GM18517 (cell line): Measurements from ENCODE around the gene UQCC5.

ENCODE experiments used
- ATAC-seq: cut with Tn5 transposase; IDR thresholded peaks from one replicate; pipeline ENCODE4 v1.9.1; 2021; ENCODE audit warnings: mild to moderate bottlenecking, moderate library complexity; ENCODE audit not compliant: unreplicated experiment

The UQCC5 gene

DNA sequence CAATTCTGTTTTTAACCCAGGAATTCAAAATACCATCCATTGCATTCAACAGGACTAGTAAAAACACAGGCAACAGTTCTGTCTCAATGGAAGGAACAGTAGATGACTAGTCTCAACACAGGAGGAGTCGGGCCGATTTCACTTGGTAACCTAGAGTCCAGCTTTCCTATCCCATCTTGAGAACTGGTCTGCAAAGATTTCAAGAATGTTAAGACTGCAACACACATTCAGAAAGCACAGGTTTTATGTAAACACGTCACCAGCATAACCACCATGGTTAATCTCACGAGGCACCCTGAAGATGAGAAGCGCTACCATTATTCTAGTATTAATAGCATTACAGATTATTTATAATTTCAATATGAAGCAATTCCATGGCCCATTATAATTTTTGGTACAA lies 22.0 kb downstream of the UQCC5 start:
- no peak for ATAC-seq

DNA sequence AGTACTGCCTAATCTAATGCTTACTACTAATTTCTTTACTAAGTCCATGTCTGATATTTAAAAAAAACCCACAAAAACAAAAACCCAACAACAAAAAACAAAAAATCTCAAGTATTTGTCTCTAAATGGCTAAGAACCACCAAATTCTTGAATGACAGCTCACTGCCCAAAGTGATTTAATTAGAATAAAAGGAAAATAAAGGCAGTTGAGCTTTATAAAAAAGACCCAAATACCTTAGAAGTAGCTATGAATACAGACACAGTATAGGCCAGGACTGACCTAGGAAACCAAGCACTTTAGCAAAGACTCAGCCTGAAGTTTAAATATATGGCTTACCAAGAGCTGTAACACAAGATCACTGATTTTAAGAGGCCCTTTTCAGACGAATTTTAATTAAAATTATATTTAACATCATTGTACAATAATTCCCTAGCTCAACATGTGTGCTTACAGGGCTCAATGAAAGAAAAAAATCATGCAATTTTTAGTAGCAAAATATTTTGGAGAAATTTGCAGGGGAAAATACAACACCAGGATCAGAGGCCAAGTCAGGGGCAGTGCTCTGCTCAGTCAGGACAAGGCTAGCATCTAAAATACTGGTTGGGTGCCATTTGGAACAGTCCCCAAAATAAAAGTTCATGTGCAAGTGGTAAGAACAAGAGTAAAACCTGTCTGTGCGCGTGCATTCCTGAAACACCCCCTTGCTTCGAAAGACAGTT lies 24.8 kb downstream of the UQCC5 start:
- ATAC-seq: no peak

DNA sequence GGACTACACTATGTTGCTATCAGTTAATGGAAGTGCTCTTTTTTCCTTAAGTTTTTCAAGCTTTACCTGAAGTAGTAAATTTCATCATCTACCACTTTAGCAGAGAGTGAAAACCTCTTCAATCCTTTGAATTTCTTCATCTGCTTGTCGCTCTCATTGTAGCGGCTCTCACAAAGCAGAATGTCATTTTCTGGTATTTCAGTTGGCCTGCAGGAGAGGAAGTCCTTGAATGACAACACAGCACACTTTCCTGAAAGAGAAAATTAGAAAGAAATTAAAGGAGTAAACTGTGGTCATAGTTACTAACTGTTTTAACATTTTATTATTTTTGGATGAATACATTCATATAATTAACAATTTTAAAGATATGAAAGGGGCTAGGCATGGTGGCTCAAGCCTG lies 27.6 kb downstream of the UQCC5 start:
- ATAC-seq: no peak

DNA sequence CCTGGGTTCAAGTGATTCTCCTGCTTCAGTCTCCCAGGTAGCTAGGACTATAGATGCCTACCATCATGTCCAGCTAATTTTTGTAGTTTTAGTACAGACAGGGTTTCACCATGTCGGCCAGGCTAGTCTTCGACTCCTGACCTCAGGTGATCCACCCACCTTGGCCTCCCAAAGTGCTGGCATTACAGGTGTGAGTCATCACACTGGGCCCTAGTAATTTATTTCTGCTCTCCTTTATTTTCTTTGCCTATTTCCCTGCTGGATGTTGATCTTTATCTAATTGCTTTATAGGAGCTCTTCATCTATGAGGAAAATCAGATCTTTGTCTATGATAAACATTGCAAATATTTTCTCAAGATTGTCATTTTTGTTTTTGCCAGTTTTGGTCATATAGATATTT lies 31.7 kb downstream of the UQCC5 start:
- no peak for ATAC-seq

DNA sequence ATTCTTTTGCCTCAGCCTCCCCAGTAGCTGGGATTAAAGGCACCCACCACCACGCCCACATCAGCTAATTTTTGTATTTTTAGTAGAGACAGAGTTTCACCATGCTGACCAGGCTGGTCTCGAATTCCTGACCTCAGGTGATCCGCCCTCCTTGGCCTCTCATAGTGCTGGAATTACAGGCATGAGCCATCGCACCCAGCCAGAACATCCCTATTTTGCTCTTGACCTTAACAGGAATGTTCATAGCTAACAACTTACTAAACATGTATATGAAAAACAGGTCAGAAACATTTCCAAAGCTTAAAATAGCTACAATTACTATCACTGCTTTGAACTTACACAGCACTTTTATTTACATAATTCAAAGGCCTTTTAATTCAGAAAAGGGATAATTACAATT lies 33.7 kb downstream of the UQCC5 start:
- no peak for ATAC-seq

DNA sequence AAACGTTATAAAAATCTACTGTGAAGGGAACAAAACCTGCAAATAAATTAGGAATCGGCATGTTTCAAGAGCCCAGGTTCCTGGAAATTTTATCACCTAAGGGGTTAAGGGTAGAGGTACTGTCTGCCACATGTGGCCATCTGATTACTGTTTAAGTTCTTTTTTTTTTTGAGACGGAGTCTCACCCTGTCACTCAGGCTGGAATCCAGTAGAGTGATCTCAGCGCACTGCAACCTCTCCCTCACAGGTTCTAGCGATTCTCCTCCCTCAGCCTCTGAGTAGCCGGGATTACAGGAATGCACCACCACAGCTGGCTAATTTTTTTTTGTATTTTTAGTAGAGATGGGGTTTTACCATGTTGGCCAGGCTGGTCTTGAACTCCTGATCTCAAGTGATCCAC lies 35.8 kb downstream of the UQCC5 start:
- no peak for ATAC-seq

DNA sequence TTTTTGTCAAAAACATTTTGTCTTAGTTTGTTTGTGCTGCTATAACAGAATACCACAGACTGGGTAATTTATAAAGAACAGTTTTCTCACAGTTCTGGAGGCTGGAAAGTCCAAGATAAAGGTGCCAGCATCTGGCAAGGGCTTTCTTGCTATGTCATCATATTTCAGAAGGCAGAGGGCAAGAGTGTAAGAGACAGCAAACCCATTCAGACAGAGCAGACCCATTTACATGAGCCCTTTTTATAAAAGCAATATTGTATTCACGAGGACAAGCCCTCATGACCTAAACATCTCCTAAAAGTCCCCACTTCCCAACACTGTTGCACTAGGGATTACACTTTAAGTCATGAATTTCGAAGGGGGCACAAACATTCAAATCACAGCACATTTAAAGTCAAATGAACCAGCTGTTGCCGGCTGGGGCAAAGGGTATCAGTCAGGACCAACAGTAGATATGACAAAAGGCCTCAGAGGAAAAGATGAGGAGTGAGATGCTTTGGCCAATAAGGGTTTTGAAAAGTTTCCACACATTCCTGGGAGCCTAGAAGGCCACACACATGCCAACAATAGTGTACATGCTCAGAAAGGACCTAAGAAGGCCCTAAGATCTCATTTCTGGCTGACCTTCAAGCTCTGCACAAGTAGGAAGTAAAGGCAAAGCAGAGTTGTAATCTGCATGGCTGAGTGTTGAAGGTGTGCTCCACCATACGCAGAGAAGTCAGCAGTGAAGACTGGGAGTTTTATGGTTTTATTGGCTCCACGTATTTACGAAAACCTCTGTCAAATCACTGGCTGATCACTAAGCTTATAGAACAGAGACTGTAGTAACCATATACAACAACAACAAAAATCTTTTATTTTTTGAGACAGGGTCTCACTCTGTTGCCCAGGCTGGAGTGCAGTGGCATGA lies 37.9 kb downstream of the UQCC5 start:
- ATAC-seq: no peak
